Loucy (cell line): ENCODE results near the gene BDKRB1.

Experiments
- H2AFZ ChIP-seq: fragments of 200-600 bp; sonication (generic); 2 replicates; pipeline ENCODE4 v1.6.0; 2016; ENCODE audit warnings: antibody characterized with exemption, mild to moderate bottlenecking, low read length, moderate library complexity
- H3F3A ChIP-seq: fragments of 200-600 bp; 2 replicates; pipeline ENCODE4 v1.6.0; 2016; ENCODE audit warnings: antibody characterized with exemption, low read depth, mild to moderate bottlenecking
- H3K27me3 ChIP-seq: fragments of 200-600 bp; sonication (generic); 2 replicates; pipeline ENCODE4 v1.6.1; 2014; ENCODE audit warnings: low read length, mild to moderate bottlenecking; ENCODE audit not compliant: insufficient read depth, poor library complexity, severe bottlenecking
- H3K36me3 ChIP-seq: fragments of 200-600 bp; sonication (generic); 2 replicates; pipeline ENCODE4 v1.6.1; 2016; ENCODE audit warnings: low read length; ENCODE audit not compliant: insufficient read depth
- H3K4me1 ChIP-seq: fragments of 200-600 bp; sonication (generic); 2 replicates; pipeline ENCODE4 v1.5.1; 2014; ENCODE audit warnings: low read length, mild to moderate bottlenecking; ENCODE audit not compliant: insufficient read depth, poor library complexity, severe bottlenecking
- H3K4me2 ChIP-seq: fragments of 200-600 bp; sonication (generic); 2 replicates; pipeline ENCODE4 v1.6.0; 2014; ENCODE audit warnings: antibody characterized with exemption, low read length, low read depth, mild to moderate bottlenecking; ENCODE audit not compliant: poor library complexity, severe bottlenecking
- H3K4me3 ChIP-seq: fragments of 200-600 bp; sonication (generic); 2 replicates; pipeline ENCODE4 v1.5.1; 2014; ENCODE audit warnings: low read length, mild to moderate bottlenecking, mixed read lengths; ENCODE audit not compliant: poor library complexity, severe bottlenecking
- H3K79me2 ChIP-seq: fragments of 200-600 bp; sonication (generic); 2 replicates; pipeline ENCODE4 v1.6.1; 2014; ENCODE audit warnings: low read length; ENCODE audit not compliant: insufficient read depth
- H3K9ac ChIP-seq: fragments of 200-600 bp; sonication (generic); 2 replicates; pipeline ENCODE4 v1.6.0; 2014; ENCODE audit warnings: mild to moderate bottlenecking, low read depth, low read length, moderate library complexity; ENCODE audit not compliant: poor library complexity, severe bottlenecking
- H3K9me2 ChIP-seq: fragments of 200-600 bp; sonication (generic); replicated peaks from 2 replicates; pipeline ENCODE4 v1.6.1; 2016; ENCODE audit warnings: low read depth, low read length, mixed read lengths
- H3K9me3 ChIP-seq: fragments of 200-600 bp; sonication (generic); 2 replicates; pipeline ENCODE4 v1.6.1; 2014; ENCODE audit warnings: mild to moderate bottlenecking, antibody characterized with exemption, low read length, low read depth; ENCODE audit not compliant: insufficient read depth
- H4K20me1 ChIP-seq: fragments of 200-600 bp; sonication (generic); 2 replicates; pipeline ENCODE4 v1.6.0; 2014; ENCODE audit warnings: antibody characterized with exemption, low read length, mild to moderate bottlenecking; ENCODE audit not compliant: insufficient read depth, poor library complexity, severe bottlenecking
- CTCF ChIP-seq: fragments of 200-600 bp; sonication (generic); conservative IDR thresholded peaks from 2 replicates; pipeline ENCODE4 v1.5.1; 2014; ENCODE audit warnings: mild to moderate bottlenecking, antibody characterized with exemption, low read length
- EZH2phosphoT487 ChIP-seq: fragments of 200-600 bp; IDR thresholded peaks from 2 replicates; pipeline ENCODE4 v1.6.1; 2018; ENCODE audit warnings: antibody characterized with exemption, mild to moderate bottlenecking, moderate library complexity, borderline replicate concordance

Gene BDKRB1

GRCh38 chr14:96267336-96267735, 11.3 kb downstream of the BDKRB1 start:
- no peak overlapping the region for H3K4me2 ChIP-seq
- H3K4me3 ChIP-seq: no peak overlapping the region
- no peaks in the 10 kb centered on the region for H4K20me1 ChIP-seq
- no peaks in the 10 kb centered on the region for H3K9me3 ChIP-seq
- H3K4me1 ChIP-seq: no peaks in the 10 kb centered on the region
- no peak for TF ChIP-seq CTCF
- TF ChIP-seq EZH2phosphoT487: no peak
- no peaks in the 10 kb centered on the region for H3K79me2 ChIP-seq
- H3K9me2 ChIP-seq: no peaks in the 10 kb centered on the region
- H3K27me3 ChIP-seq: no peaks in the 10 kb centered on the region
- no peaks in the 10 kb centered on the region for H3K36me3 ChIP-seq
- H3F3A ChIP-seq: no peaks in the 10 kb centered on the region
- H2AFZ ChIP-seq: no peak overlapping the region
- H3K9ac ChIP-seq: no peak overlapping the region

- TF ChIP-seq CTCF (no peak), EZH2phosphoT487 (no peak)
- H3F3A ChIP-seq: no peaks in the 10 kb centered on the region
- no peaks in the 10 kb centered on the region for H3K9me2 ChIP-seq
- no peak overlapping the region for H2AFZ ChIP-seq
- no peaks in the 10 kb centered on the region for H3K4me1 ChIP-seq
- no peak overlapping the region for H3K4me2 ChIP-seq
- no peak overlapping the region for H3K4me3 ChIP-seq
- no peaks in the 10 kb centered on the region for H3K79me2 ChIP-seq
- H4K20me1 ChIP-seq: no peaks in the 10 kb centered on the region
- H3K9ac ChIP-seq: no peak overlapping the region
- no peaks in the 10 kb centered on the region for H3K36me3 ChIP-seq
- H3K27me3 ChIP-seq: no peaks in the 10 kb centered on the region
- H3K9me3 ChIP-seq: no peaks in the 10 kb centered on the region
Measured at GRCh38 chr14:96267916-96268315, 11.9 kb downstream of the BDKRB1 start.

- Histone ChIP-seq H4K20me1 (no peaks in the 10 kb centered on the region), H3K4me1 (no peaks in the 10 kb centered on the region), H3K4me3 (no peak overlapping the region), H3K27me3 (no peaks in the 10 kb centered on the region), H3K9me3 (no peaks in the 10 kb centered on the region), H3K9me2 (no peaks in the 10 kb centered on the region), H3K36me3 (no peaks in the 10 kb centered on the region), H3F3A (no peaks in the 10 kb centered on the region), H3K79me2 (no peaks in the 10 kb centered on the region), H2AFZ (no peak overlapping the region), H3K9ac (no peak overlapping the region), H3K4me2 (no peak overlapping the region)
- TF ChIP-seq CTCF (no peak), EZH2phosphoT487 (no peak)
Measured at GRCh38 chr14:96268431-96269358, 12.7 kb downstream of the BDKRB1 start.
